ENCODE results near the gene BBS2. TPM values are rescaled to one million over a fixed set of nuclear protein-coding genes. Genes with fewer than 3 reads are reported as not detected.

Gene BBS2
- total RNA-seq (2014; rRNA removed; shearing (Covaris generic)), result 22.8 and 28.3 TPM in 2 replicates
- polyA plus RNA-seq (2015; cell fraction: cytosol; rRNA removed), result 9.4 and 16.5 TPM in 2 replicates
- 97.3 and 117 TPM in 2 replicates for polyA plus RNA-seq (2015; cell fraction: nucleus; rRNA removed)

- in situ Hi-C loops (cut with HindIII; ENCODE audit: low pct_unique_long_range_greater_than_20kb, low sequenced_read_pairs), result no loop called here
- DNase-seq (ENCODE audit: low read depth, low spot score), result peak; percentile 79
Measured at GRCh38 chr16:56519459-56520250, at the start of gene BBS2. BBS2 (minus strand) TSS chr16:56520024; CDS start chr16:56519862, 162 bp downstream.

- in situ Hi-C loops (cut with HindIII; ENCODE audit: low pct_unique_long_range_greater_than_20kb, low sequenced_read_pairs), result no loop called here
- no peak for DNase-seq (ENCODE audit: low read depth, low spot score)
Measured at GRCh38 chr16:56564793-56565477, 45.1 kb upstream of the BBS2 start, which contains the start of gene MT4. MT4 (plus strand) TSS chr16:56565073; CDS start chr16:56565129, 56 bp downstream.

GRCh38 chr16:56561126-56561525 is 41.3 kb upstream of the BBS2 start:
- no peak for DNase-seq (ENCODE audit: low read depth, low spot score)
- in situ Hi-C loops (cut with HindIII; ENCODE audit: low pct_unique_long_range_greater_than_20kb, low sequenced_read_pairs), result no loop called here

- DNase-seq (ENCODE audit: low read depth, low spot score), result no peak
- in situ Hi-C loops (cut with HindIII; ENCODE audit: low pct_unique_long_range_greater_than_20kb, low sequenced_read_pairs), result no loop called here
Measured at GRCh38 chr16:56560447-56560846, 40.6 kb upstream of the BBS2 start.

GRCh38 chr16:56559109-56559508 is 39.3 kb upstream of the BBS2 start:
- no peak for DNase-seq (ENCODE audit: low read depth, low spot score)
- in situ Hi-C loops (cut with HindIII; ENCODE audit: low pct_unique_long_range_greater_than_20kb, low sequenced_read_pairs), result no loop called here

- no peak for DNase-seq (ENCODE audit: low read depth, low spot score)
- in situ Hi-C loops (cut with HindIII; ENCODE audit: low pct_unique_long_range_greater_than_20kb, low sequenced_read_pairs), result no loop called here
Measured at GRCh38 chr16:56558024-56558747, 38.4 kb upstream of the BBS2 start.

GRCh38 chr16:56554441-56554840 is 34.6 kb upstream of the BBS2 start:
- in situ Hi-C loops (cut with HindIII; ENCODE audit: low pct_unique_long_range_greater_than_20kb, low sequenced_read_pairs), result no loop called here
- DNase-seq (ENCODE audit: low read depth, low spot score), result no peak

- in situ Hi-C loops (cut with HindIII; ENCODE audit: low pct_unique_long_range_greater_than_20kb, low sequenced_read_pairs), result no loop called here
Measured at GRCh38 chr16:56551796-56552738, 32.2 kb upstream of the BBS2 start.

GRCh38 chr16:56549744-56550385 is 30.0 kb upstream of the BBS2 start:
- DNase-seq (ENCODE audit: low read depth, low spot score), result peak; percentile 35
- in situ Hi-C loops (cut with HindIII; ENCODE audit: low pct_unique_long_range_greater_than_20kb, low sequenced_read_pairs), result no loop called here

More at GRCh38 chr16:56551796-56552738, 32.2 kb upstream of the BBS2 start:
- DNase-seq (ENCODE audit: low read depth, low spot score), result no peak

GRCh38 chr16:56549161-56549560 is 29.3 kb upstream of the BBS2 start:
- in situ Hi-C loops (cut with HindIII; ENCODE audit: low pct_unique_long_range_greater_than_20kb, low sequenced_read_pairs), result no loop called here
- no peak for DNase-seq (ENCODE audit: low read depth, low spot score)

GRCh38 chr16:56547949-56548567 is 28.2 kb upstream of the BBS2 start:
- DNase-seq (ENCODE audit: low read depth, low spot score), result no peak
- in situ Hi-C loops (cut with HindIII; ENCODE audit: low pct_unique_long_range_greater_than_20kb, low sequenced_read_pairs), result no loop called here

GRCh38 chr16:56547120-56547948 is 27.5 kb upstream of the BBS2 start:
- in situ Hi-C loops (cut with HindIII; ENCODE audit: low pct_unique_long_range_greater_than_20kb, low sequenced_read_pairs), result no loop called here
- DNase-seq (ENCODE audit: low read depth, low spot score), result peak; percentile 75

- in situ Hi-C loops (cut with HindIII; ENCODE audit: low pct_unique_long_range_greater_than_20kb, low sequenced_read_pairs), result no loop called here
- no peak for DNase-seq (ENCODE audit: low read depth, low spot score)
Measured at GRCh38 chr16:56542039-56542438, 22.2 kb upstream of the BBS2 start.

- in situ Hi-C loops (cut with HindIII; ENCODE audit: low pct_unique_long_range_greater_than_20kb, low sequenced_read_pairs), result no loop called here
- DNase-seq (ENCODE audit: low read depth, low spot score), result no peak
Measured at GRCh38 chr16:56539656-56540055, 19.8 kb upstream of the BBS2 start.

GRCh38 chr16:56538331-56538730 is 18.5 kb upstream of the BBS2 start:
- in situ Hi-C loops (cut with HindIII; ENCODE audit: low pct_unique_long_range_greater_than_20kb, low sequenced_read_pairs), result no loop called here

More at GRCh38 chr16:56538331-56538730, 18.5 kb upstream of the BBS2 start:
- no peak for DNase-seq (ENCODE audit: low read depth, low spot score)
